Kidney (tissue), 14 donors: ENCODE results near the gene MYOM3. TPM values are rescaled to one million over a fixed set of nuclear protein-coding genes. Genes with fewer than 3 reads are reported as not detected.

Experiments used
- DNase-seq, 5 donors: peaks; one replicate each; pipeline ENCODE4 v3.0.0-alpha.2; 2013 to 2020
- FAIRE-seq: peaks from 2 replicates; lab custom pipeline; 2012; peaks lifted over from hg19 to GRCh38; lab: Jason Lieb, UNC
- H3K27ac ChIP-seq, 2 donors: one replicate each; pipeline ENCODE4 v1.7.0; 2013; ENCODE audit warnings: low read depth in 2 of 2, low read length in 2 of 2, inconsistent platforms in 1 of 2
- H3K27me3 ChIP-seq: one replicate; pipeline ENCODE4 v1.7.1; 2013; ENCODE audit warnings: low read length, inconsistent platforms; ENCODE audit not compliant: control insufficient read depth, insufficient read depth
- H3K36me3 ChIP-seq, 3 donors: one replicate each; pipeline versions ENCODE4 v1.7.0 to v1.7.1; 2013; ENCODE audit warnings: low read length in 3 of 3, control low read depth in 1 of 3, inconsistent platforms in 1 of 3; ENCODE audit not compliant: insufficient read depth in 3 of 3, control insufficient read depth in 2 of 3
- H3K4me1 ChIP-seq, 3 donors: one replicate each; pipeline versions ENCODE4 v1.7.0 to v1.7.1; 2013; ENCODE audit warnings: low read length in 3 of 3, inconsistent platforms in 1 of 3, low read depth in 1 of 3; ENCODE audit not compliant: control insufficient read depth in 2 of 3, insufficient read depth in 2 of 3
- H3K4me3 ChIP-seq, 3 donors: one replicate each; pipeline versions ENCODE4 v1.7.0 to v1.8.1; 2013; ENCODE audit warnings: low read length in 3 of 3, control low read depth in 1 of 3, inconsistent platforms in 1 of 3
- H3K9ac ChIP-seq, 3 donors: one replicate each; pipeline versions ENCODE4 v1.7.0 to v1.7.1; 2013; ENCODE audit warnings: low read length in 3 of 3, control low read depth in 1 of 3, inconsistent platforms in 1 of 3
- H3K9me3 ChIP-seq, 3 donors: one replicate each; pipeline versions ENCODE4 v1.7.0 to v1.7.1; 2013; ENCODE audit warnings: low read length in 3 of 3, control low read depth in 1 of 3, inconsistent platforms in 1 of 3; ENCODE audit not compliant: control insufficient read depth in 2 of 3, insufficient read depth in 1 of 3
- CTCF ChIP-seq: IDR thresholded peaks from 3 replicates; pipeline ENCODE4 v1.5.1; 2012; ENCODE audit warnings: mild to moderate bottlenecking, moderate library complexity, borderline replicate concordance; ENCODE audit not compliant: insufficient read depth; ENCODE audit errors: extremely low read depth
- intact Hi-C: fragments of 100-400 bp; cut with DNase I; formaldehyde crosslinking; loops from one replicate; pipeline ENCODE4 v1.11.1; 2022
- polyA plus RNA-seq: library from polyadenylated mRNA; stranded (reverse); fragments of 350-450 nt; fragmentation: Illumina TruSeq; extraction: RNeasy Lipid Tissue Mini Kit (QIAGEN cat#74804); gene quantifications from one replicate; pipeline ENCODE4 v1.2.3, GENCODE V29; 2014; ENCODE audit warnings: low read depth, low replicate concordance; ENCODE audit not compliant: insufficient read depth
- total RNA-seq: library from RNA; stranded (reverse); fragmentation: NEBNext Ultra II Directional; extraction: Animal tissue kit (Norgen Biotek cat#: 25700); gene quantifications from one replicate; pipeline ENCODE4 v1.2.1, GENCODE V29; 2021
- donor health status: control.
- donor health status: control.
- donor health status: control.
- donor health status: control.
- donor health status: control.
- donor health status: DM: yes; HTN: yes; CAD: no.
- donor health status: Normal renal cell carcinoma (clear cell type).

MYOM3 gene
- total and polyA plus RNA-seq, 2 donors from 2014 or later: 13.5 to 20.5 TPM

- no peak for TF ChIP-seq CTCF
- H3K4me3 ChIP-seq: no peak overlapping the region
- no peaks in the 10 kb centered on the region for H3K36me3 ChIP-seq
- H3K4me1 ChIP-seq: peaks cover 0 to 4% (median 0%) of the 10 kb centered on the region in 3 donors
- H3K9ac ChIP-seq: no peak overlapping the region
- no peak for FAIRE-seq
- no peaks in the 10 kb centered on the region for H3K27me3 ChIP-seq
- H3K9me3 ChIP-seq: no peaks in the 10 kb centered on the region
- no peak for DNase-seq
- H3K27ac ChIP-seq: peak overlapping the region; percentile 3 to 64
- intact Hi-C loops: no loop called here
Observed at GRCh38 chr1:24109166-24109483, 2.8 kb downstream of the MYOM3 start.

- FAIRE-seq (no peak), DNase-seq (peak in 4 of 5 donors; percentile 56 to 84 (median 72))
- Histone ChIP-seq H3K27ac (peak overlapping the region; percentile 38 to 87), H3K9me3 (no peaks in the 10 kb centered on the region), H3K27me3 (no peaks in the 10 kb centered on the region), H3K36me3 (no peaks in the 10 kb centered on the region), H3K4me3 (peak overlapping the region in 1 of 3 donors; percentile 61), H3K4me1 (peaks cover 0 to 8% (median 0%) of the 10 kb centered on the region in 3 donors), H3K9ac (peak overlapping the region in 1 of 3 donors; percentile 55)
- intact Hi-C loops: no loop called here
- no peak for TF ChIP-seq CTCF
Observed at GRCh38 chr1:24108334-24109165, 3.4 kb downstream of the MYOM3 start.

GRCh38 chr1:24107462-24108138 lies 4.3 kb downstream of the MYOM3 start:
- Histone ChIP-seq H3K9me3 (no peaks in the 10 kb centered on the region), H3K4me1 (peaks cover 0 to 12% (median 0%) of the 10 kb centered on the region in 3 donors), H3K36me3 (no peaks in the 10 kb centered on the region), H3K27ac (peak overlapping the region; percentile 38 to 87), H3K27me3 (no peaks in the 10 kb centered on the region), H3K9ac (peak overlapping the region in 1 of 3 donors; percentile 55), H3K4me3 (peak overlapping the region in 2 of 3 donors; percentile 43 to 61)
- TF ChIP-seq CTCF: no peak
- FAIRE-seq (no peak), DNase-seq (no peak)
- intact Hi-C loops: no loop called here
